H1 (cell line): ENCODE data around the gene CTNNA3. TPM values are rescaled to one million over a fixed set of nuclear protein-coding genes. Genes with fewer than 3 reads are reported as not detected.

Experiments
- CTCF ChIA-PET: fragments of 300-600 bp; sonication (Branson Sonifier 250); formaldehyde crosslinking; loops from one replicate; lab custom pipeline; 2021; ENCODE audit not compliant: partially characterized antibody; lab: Charles Lee
- POLR2A ChIA-PET: fragments of 300-600 bp; sonication (Branson Sonifier 250); formaldehyde crosslinking; loops from one replicate; lab custom pipeline; 2021; ENCODE audit warnings: inconsistent platforms; ENCODE audit not compliant: partially characterized antibody; lab: Charles Lee
- DNase-seq, 2 experiments: peaks; one replicate each; pipeline versions ENCODE4 v3.0.0 to v3.0.0-alpha.2; 2010 to 2022; ENCODE audit warnings: low spot score in 2 of 2, low read depth in 1 of 2, mixed read lengths in 1 of 2
- FAIRE-seq: peaks from 2 replicates; lab custom pipeline; 2011; peaks lifted over from hg19 to GRCh38; lab: Jason Lieb, UNC
- H2AFZ ChIP-seq: 2 replicates; pipeline ENCODE4 v1.8.1; 2012; ENCODE audit warnings: low read length, inconsistent platforms
- H2AK5ac ChIP-seq: 2 replicates; pipeline ENCODE4 v1.6.1; 2013; ENCODE audit warnings: low read depth, low read length
- H2BK120ac ChIP-seq: replicated peaks from 2 replicates; pipeline ENCODE3; 2013; ENCODE audit warnings: low read depth, low read length, inconsistent platforms
- H2BK12ac ChIP-seq: 2 replicates; pipeline ENCODE4 v1.6.1; 2013; ENCODE audit warnings: low read depth, low read length
- H2BK15ac ChIP-seq: 2 replicates; pipeline ENCODE4 v1.6.1; 2013; ENCODE audit warnings: low read length
- H2BK20ac ChIP-seq: 2 replicates; pipeline ENCODE4 v1.6.1; 2013; ENCODE audit warnings: low read length
- H2BK5ac ChIP-seq: 2 replicates; pipeline ENCODE4 v1.6.1; 2013; ENCODE audit warnings: low read depth, low read length
- H3K14ac ChIP-seq: 2 replicates; pipeline ENCODE4 v1.6.1; 2013; ENCODE audit warnings: inconsistent platforms; ENCODE audit not compliant: insufficient read length
- H3K18ac ChIP-seq: 2 replicates; pipeline ENCODE4 v1.6.1; 2013; ENCODE audit warnings: low read length; ENCODE audit errors: extremely low read depth
- H3K23ac ChIP-seq: 2 replicates; pipeline ENCODE4 v1.6.1; 2013; ENCODE audit warnings: inconsistent platforms; ENCODE audit not compliant: insufficient read length
- H3K23me2 ChIP-seq: 2 replicates; pipeline ENCODE4 v1.6.1; 2013; ENCODE audit warnings: low read depth, low read length
- H3K27ac ChIP-seq: 2 replicates; pipeline ENCODE4 v1.6.1; 2011; ENCODE audit warnings: low read depth, low read length, inconsistent platforms
- H3K27me3 ChIP-seq, 4 experiments: replicated peaks in 1 of 4; 1 replicate in 1 of 4; 2 replicates in 3 of 4; pipeline versions ENCODE4 v1.6.1 to v1.8.1; 2011 to 2013; ENCODE audit warnings: low read length in 3 of 4, mild to moderate bottlenecking in 3 of 4, inconsistent platforms in 2 of 4, mixed read lengths in 2 of 4, moderate library complexity in 1 of 4; ENCODE audit not compliant: control insufficient read depth in 3 of 4, insufficient read depth in 3 of 4; ENCODE audit errors: extremely low read depth in 1 of 4
- H3K36me3 ChIP-seq, 4 experiments: 2 replicates each; pipeline versions ENCODE4 v1.6.1 to v1.8.1; 2011 to 2013; ENCODE audit warnings: mild to moderate bottlenecking in 4 of 4, low read length in 3 of 4, moderate library complexity in 2 of 4, control low read depth in 1 of 4, inconsistent platforms in 1 of 4; ENCODE audit not compliant: insufficient read depth in 4 of 4, control insufficient read depth in 2 of 4
- H3K4ac ChIP-seq: replicated peaks from 2 replicates; pipeline ENCODE3; 2013; ENCODE audit warnings: low read length, low read depth, mixed read lengths, inconsistent platforms; ENCODE audit not compliant: insufficient read length
- H3K4me1 ChIP-seq, 4 experiments: replicated peaks in 1 of 4; 1 replicate in 1 of 4; 2 replicates in 3 of 4; pipeline versions ENCODE4 v1.6.1 to v1.8.1; 2011 to 2013; ENCODE audit warnings: low read length in 3 of 4, inconsistent platforms in 2 of 4, mixed read lengths in 1 of 4; ENCODE audit not compliant: insufficient read depth in 4 of 4, control insufficient read depth in 3 of 4
- H3K4me2 ChIP-seq, 2 experiments: 2 replicates each; pipeline versions ENCODE4 v1.6.1 to v1.8.1; 2011 to 2013; ENCODE audit warnings: low read depth in 2 of 2, low read length in 2 of 2, control low read depth in 1 of 2, inconsistent platforms in 1 of 2, mild to moderate bottlenecking in 1 of 2; ENCODE audit not compliant: insufficient read depth in 1 of 2
- H3K4me3 ChIP-seq, 4 experiments: fragments of 200-600, 300-600 bp in 1 of 4; sonication (generic), shearing (Covaris generic), sonication (Bioruptor Twin) in 1 of 4; 2 replicates each; pipeline versions ENCODE4 v1.5.1 to v1.8.1; 2011 to 2016; ENCODE audit warnings: low read length in 4 of 4, low read depth in 3 of 4, control low read depth in 2 of 4, inconsistent platforms in 2 of 4, mild to moderate bottlenecking in 2 of 4, mixed read lengths in 1 of 4, moderate library complexity in 1 of 4; ENCODE audit not compliant: insufficient read depth in 2 of 4; ENCODE audit errors: extremely low read depth in 1 of 4
- H3K56ac ChIP-seq: replicated peaks from 2 replicates; pipeline ENCODE3; 2013; ENCODE audit warnings: low read depth, mild to moderate bottlenecking, mixed read lengths, low read length, inconsistent platforms; ENCODE audit not compliant: insufficient read length
- H3K79me1 ChIP-seq: 2 replicates; pipeline ENCODE4 v1.6.1; 2013; ENCODE audit warnings: low read depth, low read length, control low read depth
- H3K79me2 ChIP-seq, 2 experiments: 2 replicates each; pipeline versions ENCODE4 v1.6.1 to v1.8.1; 2012 to 2013; ENCODE audit warnings: low read length in 2 of 2, mild to moderate bottlenecking in 2 of 2, inconsistent platforms in 1 of 2; ENCODE audit not compliant: insufficient read depth in 2 of 2, control insufficient read depth in 1 of 2
- H3K9ac ChIP-seq, 4 experiments: replicated peaks in 1 of 4; 1 replicate in 1 of 4; 2 replicates in 3 of 4; pipeline versions ENCODE4 v1.6.1 to v1.8.1; 2011 to 2013; ENCODE audit warnings: low read depth in 3 of 4, low read length in 3 of 4, control low read depth in 2 of 4, mild to moderate bottlenecking in 2 of 4, moderate library complexity in 2 of 4, inconsistent platforms in 1 of 4; ENCODE audit errors: extremely low read depth in 1 of 4
- H3K9me3 ChIP-seq, 2 experiments: 2 replicates each; pipeline versions ENCODE4 v1.6.1 to v1.8.1; 2012 to 2013; ENCODE audit warnings: mild to moderate bottlenecking in 2 of 2, moderate library complexity in 2 of 2, control low read depth in 1 of 2, inconsistent platforms in 1 of 2, low read depth in 1 of 2, low read length in 1 of 2, mixed read lengths in 1 of 2; ENCODE audit not compliant: insufficient read depth in 2 of 2
- H4K20me1 ChIP-seq, 2 experiments: replicated peaks in 1 of 2; 2 replicates each; pipeline versions ENCODE3 to v1.8.1; 2011 to 2013; ENCODE audit warnings: inconsistent platforms in 2 of 2, low read length in 2 of 2, mild to moderate bottlenecking in 1 of 2; ENCODE audit not compliant: insufficient read depth in 2 of 2, control insufficient read depth in 1 of 2
- H4K5ac ChIP-seq: 2 replicates; pipeline ENCODE4 v1.6.1; 2013; ENCODE audit warnings: low read length, low read depth, mixed read lengths, inconsistent platforms; ENCODE audit not compliant: insufficient read length
- H4K8ac ChIP-seq: 2 replicates; pipeline ENCODE4 v1.8.0; 2013; ENCODE audit warnings: mild to moderate bottlenecking, moderate library complexity, low read length, inconsistent platforms; ENCODE audit not compliant: insufficient read depth; ENCODE audit errors: extremely low read depth
- H4K91ac ChIP-seq: replicated peaks from 2 replicates; pipeline ENCODE3; 2013; ENCODE audit warnings: low read length, mixed read lengths, inconsistent platforms; ENCODE audit not compliant: insufficient read length
- ASH2L ChIP-seq: fragments of 200-600, 300-600 bp; sonication (generic); IDR thresholded peaks from one replicate; pipeline ENCODE4 v1.7.1; 2017; ENCODE audit warnings: low read length
- ATF3 ChIP-seq: IDR thresholded peaks from 2 replicates; pipeline ENCODE4 v1.6.1; 2011; ENCODE audit warnings: low read depth, mild to moderate bottlenecking, low read length; ENCODE audit not compliant: insufficient read depth
- CBX5 ChIP-seq: fragments of 300-800, 300-1000 bp; sonication (generic); IDR thresholded peaks from 2 replicates; pipeline ENCODE4 v1.7.1; 2016; ENCODE audit warnings: antibody characterized with exemption, low read length, low read depth
- CHD1 ChIP-seq: IDR thresholded peaks from 2 replicates; pipeline ENCODE4 v1.6.1; 2012; ENCODE audit warnings: low read depth, low read length, improper control_type of control experiment
- JUND ChIP-seq: IDR thresholded peaks from 2 replicates; pipeline ENCODE4 v1.6.1; 2011; ENCODE audit warnings: mild to moderate bottlenecking, improper control_type of control experiment, low read length
- KDM5A ChIP-seq: fragments of 200-600 bp; IDR thresholded peaks from 2 replicates; pipeline ENCODE4 v1.7.1; 2012; ENCODE audit warnings: mild to moderate bottlenecking, low read length, inconsistent platforms, mixed read lengths
- NANOG ChIP-seq: IDR thresholded peaks from 2 replicates; pipeline ENCODE4 v1.6.1; 2011; ENCODE audit warnings: low read length, low read depth, mild to moderate bottlenecking, inconsistent platforms; ENCODE audit not compliant: insufficient read depth, poor library complexity, severe bottlenecking
- RBBP5 ChIP-seq: IDR thresholded peaks from 2 replicates; pipeline ENCODE4 v1.7.1; 2012; ENCODE audit warnings: low read depth, mild to moderate bottlenecking, inconsistent platforms, low read length, moderate library complexity, borderline replicate concordance
- RNF2 ChIP-seq: fragments of 200-900, 300-1000 bp; sonication (generic); IDR thresholded peaks from 2 replicates; pipeline ENCODE4 v1.7.1; 2016; ENCODE audit warnings: borderline replicate concordance, low read depth, mild to moderate bottlenecking, antibody characterized with exemption, low read length; ENCODE audit not compliant: poor library complexity, severe bottlenecking; ENCODE audit errors: missing control alignments
- SIRT6 ChIP-seq: IDR thresholded peaks from one replicate; pipeline ENCODE4 v1.7.1; 2012; ENCODE audit warnings: low read length, inconsistent platforms
- TAF1 ChIP-seq: IDR thresholded peaks from 2 replicates; pipeline ENCODE4 v1.6.1; 2011; ENCODE audit warnings: mild to moderate bottlenecking, low read depth, low read length
- TCF12 ChIP-seq: IDR thresholded peaks from 2 replicates; pipeline ENCODE4 v1.6.1; 2011; ENCODE audit warnings: low read depth, mild to moderate bottlenecking, low read length
- TEAD4 ChIP-seq: IDR thresholded peaks from 2 replicates; pipeline ENCODE4 v1.6.1; 2012; ENCODE audit warnings: low read depth, low read length, inconsistent platforms, mixed read lengths
- YY1 ChIP-seq: IDR thresholded peaks from 2 replicates; pipeline ENCODE4 v1.6.1; 2011; ENCODE audit warnings: low read depth, mild to moderate bottlenecking, low read length
- ZNF274 ChIP-seq: IDR thresholded peaks from 2 replicates; pipeline ENCODE4 v1.7.0; 2012; ENCODE audit warnings: low read length, borderline replicate concordance; ENCODE audit errors: extremely low read depth
- WGBS, 2 experiments: shearing (Covaris generic) in 1 of 2; methylation state at CpG; one replicate each; pipeline versions ENCODE4 v1.1.6 to v1.1.7; 2013 to 2015; ENCODE audit warnings: low lambda C conversion rate in 2 of 2, mixed read lengths in 2 of 2, inconsistent platforms in 1 of 2, low coverage in 1 of 2, missing lambda C conversion rate in 1 of 2; ENCODE audit not compliant: insufficient replicate concordance in 2 of 2, insufficient coverage in 1 of 2, insufficient read length in 1 of 2; ENCODE audit errors: extremely low coverage in 1 of 2, missing lambda C conversion rate in 1 of 2; 5-methylcytosine and 5-hydroxymethylcytosine counted together
- polyA plus RNA-seq, 7 experiments: library from polyadenylated mRNA; depleted of rRNA in 3 of 7; stranded (reverse) in 5 of 7; unstranded in 2 of 7; fragments of >200 nt in 5 of 7; fragments of 200-250 nt in 2 of 7; gene quantifications; 1 replicate in 5 of 7; 2 replicates in 1 of 7; 4 replicates in 1 of 7; pipeline versions ENCODE4 v1.2.1 to v1.2.3, GENCODE V29; 2011 to 2013; ENCODE audit warnings: missing spikeins in 2 of 7, mixed read lengths in 2 of 7
- total RNA-seq: library from RNA; stranded (reverse); fragmentation: NEBNext Ultra II Directional; extraction: Animal tissue kit (Norgen Biotek cat#: 25700); gene quantifications from 2 replicates; pipeline ENCODE4 v1.2.1, GENCODE V29; 2021

CTNNA3 gene
- total and polyA plus RNA-seq, 2 of the 8 experiments (the other 6 are each of a cell fraction or from before 2014, with no cell fraction given): 1.3 to 1.5 TPM

GRCh38 chr10:66746711-66747110 lies 949.3 kb downstream of the CTNNA3 start:
- Histone ChIP-seq H3K27me3 (no peaks in the 10 kb centered on the region), H4K5ac (no peak overlapping the region), H4K8ac (no peak overlapping the region), H2AK5ac (no peak overlapping the region), H2BK5ac (no peak overlapping the region), H3K4ac (no peak overlapping the region), H3K4me3 (no peak overlapping the region), H3K79me1 (no peaks in the 10 kb centered on the region), H3K14ac (no peak overlapping the region), H4K20me1 (no peaks in the 10 kb centered on the region), H3K79me2 (no peaks in the 10 kb centered on the region), H2BK20ac (no peak overlapping the region), H2AFZ (no peak overlapping the region), H2BK12ac (no peak overlapping the region), H3K23me2 (no peaks in the 10 kb centered on the region), H3K56ac (no peak overlapping the region), H3K18ac (no peak overlapping the region), H3K23ac (no peak overlapping the region), H2BK120ac (no peak overlapping the region), H2BK15ac (no peak overlapping the region), H3K4me2 (no peak overlapping the region), H3K4me1 (no peaks in the 10 kb centered on the region), H3K9ac (no peak overlapping the region), H3K9me3 (no peaks in the 10 kb centered on the region), H4K91ac (no peak overlapping the region), H3K36me3 (no peaks in the 10 kb centered on the region), H3K27ac (no peak overlapping the region)
- 65% methylated on average over 2 of the region's 2 CpGs; no CpG with 5 or more reads in 1 of the 2 experiments for WGBS, 2 experiments
- ChIA-PET POLR2A (no interaction called here), CTCF (no interaction called here)
- FAIRE-seq (no peak), DNase-seq (no peak)
- TF ChIP-seq KDM5A: no peak
- no peak for TF ChIP-seq RBBP5
- no peak for TF ChIP-seq YY1
- TF ChIP-seq TAF1: no peak
- TF ChIP-seq TCF12: no peak
- no peak for TF ChIP-seq TEAD4
- no peak for TF ChIP-seq NANOG
- no peak for TF ChIP-seq ASH2L
- TF ChIP-seq JUND: no peak
- no peak for TF ChIP-seq CHD1
- TF ChIP-seq ZNF274: no peak
- no peak for TF ChIP-seq ATF3
- TF ChIP-seq RNF2: no peak
- TF ChIP-seq SIRT6: no peak
- no peak for TF ChIP-seq CBX5
